HFF-Myc (cell line): ENCODE measurements around the gene ACTR8.

Source experiments
- DNase-seq: peaks from one replicate; pipeline ENCODE4 v3.0.0-alpha.2; 2011; ENCODE audit warnings: low read depth; ENCODE audit errors: extremely low read depth
- H3K4me3 ChIP-seq: replicated peaks from 2 replicates; pipeline ENCODE4 v1.5.1; 2011; ENCODE audit warnings: low read depth, mild to moderate bottlenecking, control low read depth, low read length
- CTCF ChIP-seq: IDR thresholded peaks from 2 replicates; pipeline ENCODE4 v1.5.1; 2012; ENCODE audit warnings: mild to moderate bottlenecking, low read depth, low read length, control low read depth; ENCODE audit errors: missing control alignments

The ACTR8 gene

GRCh38 chr3:53826048-53826447 is 55.9 kb downstream of the ACTR8 start:
- TF ChIP-seq CTCF: no peak
- DNase-seq: no peak
- H3K4me3 ChIP-seq: no peak overlapping the region

- no peak overlapping the region for H3K4me3 ChIP-seq
- no peak for TF ChIP-seq CTCF
- DNase-seq: no peak
Measured at GRCh38 chr3:53824795-53825194, 57.2 kb downstream of the ACTR8 start.

GRCh38 chr3:53823956-53824657 is 57.8 kb downstream of the ACTR8 start:
- TF ChIP-seq CTCF: no peak
- no peak for DNase-seq
- H3K4me3 ChIP-seq: no peak overlapping the region

- no peak for TF ChIP-seq CTCF
- no peak overlapping the region for H3K4me3 ChIP-seq
- DNase-seq: no peak
Measured at GRCh38 chr3:53823026-53823955, 58.7 kb downstream of the ACTR8 start.

- TF ChIP-seq CTCF: no peak
- H3K4me3 ChIP-seq: no peak overlapping the region
- DNase-seq: no peak
Measured at GRCh38 chr3:53822331-53822741, 59.6 kb downstream of the ACTR8 start.

GRCh38 chr3:53821631-53822121 is 60.3 kb downstream of the ACTR8 start:
- DNase-seq: no peak
- no peak for TF ChIP-seq CTCF
- no peak overlapping the region for H3K4me3 ChIP-seq
